Upper lobe of left lung (tissue), 4 donors: ENCODE results near the gene RUNX2.

Experiments used
- CTCF ChIP-seq, 6 experiments: fragments of 450-650 bp in 4 of 6; fragments of 200-600 bp in 2 of 6; sonication (generic) in 2 of 6; IDR thresholded peaks; one replicate each; pipeline ENCODE4 v1.5.1; 2016 to 2019; ENCODE audit warnings: antibody characterized with exemption in 6 of 6
- EP300 ChIP-seq, 4 donors: sonication (generic); formaldehyde crosslinking; IDR thresholded peaks; one replicate each; pipeline ENCODE4 v1.5.1; 2017; ENCODE audit warnings: antibody characterized with exemption in 4 of 4, control low read depth in 2 of 4
- POLR2A ChIP-seq, 4 donors: fragments of 450-650 bp; IDR thresholded peaks; one replicate each; pipeline ENCODE4 v1.5.1; 2016 to 2017; ENCODE audit warnings: antibody characterized with exemption in 4 of 4, mild to moderate bottlenecking in 2 of 4

DNA sequence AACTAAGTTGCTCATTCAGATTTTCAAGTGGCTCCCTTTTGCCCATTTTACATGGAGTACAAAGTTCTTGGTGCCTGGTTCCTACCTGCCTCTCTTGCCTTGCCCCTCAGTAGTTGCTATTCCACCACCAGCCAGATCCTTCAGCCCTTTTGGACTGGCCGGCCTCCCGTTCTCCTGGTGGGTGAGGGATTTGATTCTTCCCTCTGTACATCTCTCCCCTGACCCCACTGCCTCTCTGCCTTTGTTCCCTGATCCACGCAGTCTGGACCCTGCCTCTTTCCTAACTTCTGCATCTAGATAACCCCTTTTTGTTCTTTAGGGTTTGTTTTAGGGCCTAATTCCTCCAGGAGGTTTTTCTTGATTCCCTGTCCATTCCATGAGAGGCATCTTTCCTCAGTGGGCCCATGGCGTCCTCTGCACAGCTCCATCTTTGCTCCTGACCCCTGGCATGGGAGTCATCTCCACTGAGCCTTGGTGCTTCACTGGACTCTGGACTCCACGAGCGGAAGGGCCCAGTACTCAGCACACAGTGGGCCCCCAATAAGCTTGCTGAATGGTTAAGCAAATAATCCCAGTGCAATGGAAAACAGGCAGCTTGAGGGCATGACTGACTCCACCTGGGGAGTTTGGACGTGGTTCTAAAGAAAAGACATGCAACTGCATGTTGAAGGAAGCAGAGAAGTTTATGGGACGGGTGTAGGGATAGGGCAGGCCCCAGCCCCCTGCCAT, 358.9 kb downstream of the RUNX2 start:
- TF ChIP-seq EP300 (IDR thresholded peaks at IDR 0.05) (no peak), CTCF (IDR thresholded peaks at IDR 0.05) (no peak), POLR2A (IDR thresholded peaks at IDR 0.05) (no peak)
